GM12864 (cell line): ENCODE data around the gene SGSM2.

Experiments used
- DNase-seq: peaks from one replicate; pipeline ENCODE4 v3.0.0-alpha.2; 2011; ENCODE audit warnings: low read depth
- H3K4me3 ChIP-seq: 2 replicates; pipeline ENCODE4 v1.5.1; 2011; ENCODE audit warnings: mild to moderate bottlenecking, low read depth, low read length, control low read depth
- TF ChIP-seq, protein P1 (sequence below): IDR thresholded peaks from 2 replicates; pipeline ENCODE4 v1.5.1; 2011; ENCODE audit warnings: low read depth, mild to moderate bottlenecking, moderate library complexity, low read length, control low read depth, inconsistent platforms; ENCODE audit errors: missing control alignments

SGSM2 gene

DNA sequence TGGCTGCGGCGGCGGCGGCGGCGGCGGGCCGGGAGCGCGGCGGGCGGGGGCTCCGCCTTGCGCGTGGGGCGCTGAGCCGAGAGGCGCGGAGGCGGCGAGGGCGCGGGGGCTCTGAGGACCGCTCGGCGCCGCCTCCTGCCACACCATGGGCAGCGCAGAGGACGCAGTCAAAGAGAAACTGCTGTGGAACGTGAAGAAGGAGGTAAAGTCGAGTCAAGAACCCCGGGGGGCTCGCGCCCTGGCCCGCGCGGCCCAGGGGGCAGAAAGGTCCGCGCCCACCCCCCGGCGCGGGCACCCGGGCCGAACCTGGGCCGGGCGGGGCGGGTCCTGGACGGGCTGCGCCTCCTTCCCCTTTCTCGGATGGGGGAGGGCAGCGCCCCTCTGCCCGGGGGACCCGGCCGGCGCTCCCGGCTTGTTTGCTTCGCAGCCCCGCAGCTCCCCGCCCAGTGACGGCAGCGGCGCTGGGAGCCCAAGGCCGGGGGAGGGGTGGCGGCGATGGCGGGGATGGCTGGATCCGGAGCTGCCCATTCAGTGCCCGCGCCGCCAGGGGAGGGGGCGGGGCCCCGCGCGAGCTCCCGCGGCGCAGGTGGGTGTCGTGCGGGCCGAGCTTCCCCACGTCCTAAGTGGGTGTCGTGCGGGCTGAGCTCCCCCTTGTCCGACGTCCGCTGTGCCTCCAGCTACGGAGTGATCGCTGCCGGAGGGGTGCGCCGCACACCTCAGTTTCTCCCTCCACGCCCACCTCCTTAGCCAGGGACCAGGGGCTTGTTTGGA is 428 bp downstream of the SGSM2 start:
- peak overlapping the region; percentile 91 for H3K4me3 ChIP-seq
- DNase-seq = no peak
- TF ChIP-seq, protein P1, sequence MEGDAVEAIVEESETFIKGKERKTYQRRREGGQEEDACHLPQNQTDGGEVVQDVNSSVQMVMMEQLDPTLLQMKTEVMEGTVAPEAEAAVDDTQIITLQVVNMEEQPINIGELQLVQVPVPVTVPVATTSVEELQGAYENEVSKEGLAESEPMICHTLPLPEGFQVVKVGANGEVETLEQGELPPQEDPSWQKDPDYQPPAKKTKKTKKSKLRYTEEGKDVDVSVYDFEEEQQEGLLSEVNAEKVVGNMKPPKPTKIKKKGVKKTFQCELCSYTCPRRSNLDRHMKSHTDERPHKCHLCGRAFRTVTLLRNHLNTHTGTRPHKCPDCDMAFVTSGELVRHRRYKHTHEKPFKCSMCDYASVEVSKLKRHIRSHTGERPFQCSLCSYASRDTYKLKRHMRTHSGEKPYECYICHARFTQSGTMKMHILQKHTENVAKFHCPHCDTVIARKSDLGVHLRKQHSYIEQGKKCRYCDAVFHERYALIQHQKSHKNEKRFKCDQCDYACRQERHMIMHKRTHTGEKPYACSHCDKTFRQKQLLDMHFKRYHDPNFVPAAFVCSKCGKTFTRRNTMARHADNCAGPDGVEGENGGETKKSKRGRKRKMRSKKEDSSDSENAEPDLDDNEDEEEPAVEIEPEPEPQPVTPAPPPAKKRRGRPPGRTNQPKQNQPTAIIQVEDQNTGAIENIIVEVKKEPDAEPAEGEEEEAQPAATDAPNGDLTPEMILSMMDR = no peak

DNA sequence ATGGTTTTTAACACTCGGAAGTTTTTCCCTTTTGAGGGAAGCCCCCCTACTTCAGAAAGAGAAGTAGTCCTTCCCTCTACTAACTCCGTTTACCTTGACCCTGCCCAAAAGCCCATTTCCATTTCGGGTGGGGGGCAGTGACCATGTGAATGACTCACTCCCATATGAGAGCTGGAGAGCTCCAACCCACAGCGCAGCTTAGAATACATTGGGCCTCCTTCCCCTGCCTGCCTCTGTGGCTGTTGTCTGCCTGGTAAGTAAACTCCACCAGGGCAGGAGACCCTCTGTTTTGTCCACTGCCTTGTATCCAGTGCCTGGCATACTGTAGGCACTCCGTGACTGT is 985 bp downstream of the SGSM2 start:
- TF ChIP-seq, protein P1 = no peak
- peak overlapping the region; percentile 91 for H3K4me3 ChIP-seq
- DNase-seq = no peak

DNA sequence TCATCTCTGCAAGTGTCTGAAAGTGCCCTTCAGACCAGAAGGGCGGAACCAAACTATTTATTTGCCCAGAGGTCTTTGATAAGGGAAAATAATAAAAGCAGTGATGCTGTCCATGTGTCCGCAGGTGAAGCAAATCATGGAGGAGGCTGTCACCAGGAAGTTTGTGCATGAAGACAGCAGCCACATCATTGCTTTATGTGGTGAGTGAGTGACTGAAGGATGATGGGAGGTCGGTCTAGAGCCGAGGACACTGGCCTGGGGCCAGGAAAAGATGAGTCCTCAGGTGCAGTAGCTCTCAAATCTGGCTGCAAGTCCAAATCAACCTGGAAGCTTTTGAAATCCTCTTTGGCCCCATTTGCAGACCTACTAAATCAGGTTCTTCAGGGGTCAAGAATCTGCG is 6.1 kb downstream of the SGSM2 start:
- DNase-seq = no peak
- TF ChIP-seq, protein P1 = no peak
- no peak overlapping the region for H3K4me3 ChIP-seq

DNA sequence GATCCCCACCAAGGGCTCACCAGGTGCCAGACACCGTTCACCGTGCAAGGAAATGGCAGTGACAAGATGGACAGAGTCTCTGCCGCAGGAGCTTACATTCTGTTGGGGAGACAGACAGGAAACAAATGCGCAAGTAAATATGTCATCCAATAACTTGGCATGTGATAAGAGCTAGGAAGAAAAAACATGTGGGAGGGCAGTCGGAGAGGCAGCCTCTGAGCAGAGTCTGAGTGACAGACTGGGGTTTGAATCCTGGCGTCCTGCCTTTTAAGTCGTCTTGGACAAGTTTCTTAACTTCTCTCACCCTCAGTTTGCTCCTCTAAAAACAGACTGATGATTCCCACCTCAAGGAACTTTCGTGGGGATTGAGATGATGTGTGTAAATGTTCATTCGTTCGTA is 7.2 kb downstream of the SGSM2 start:
- no peak overlapping the region for H3K4me3 ChIP-seq
- TF ChIP-seq, protein P1 = no peak
- DNase-seq = no peak

DNA sequence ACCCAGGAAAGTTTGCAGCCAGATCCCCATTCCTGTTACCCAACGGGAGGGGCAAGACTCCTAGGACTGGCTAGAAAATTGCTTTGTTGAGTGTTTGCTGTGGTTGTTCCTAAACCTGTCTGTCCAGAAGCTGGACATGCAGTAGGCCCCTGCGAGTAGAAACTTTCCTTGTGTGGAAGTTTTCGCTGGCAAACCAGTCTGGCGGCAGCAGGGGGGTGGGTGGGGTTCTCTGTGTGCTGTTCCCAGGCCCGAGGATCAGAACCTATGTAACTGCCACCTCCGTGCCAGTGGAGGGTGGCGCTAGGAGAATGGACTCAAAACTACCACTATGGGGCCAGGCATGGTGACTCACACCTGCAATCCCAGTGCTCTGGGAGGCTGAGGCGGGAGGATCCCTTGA is 9.2 kb downstream of the SGSM2 start:
- H3K4me3 ChIP-seq = no peak overlapping the region
- DNase-seq = no peak
- TF ChIP-seq, protein P1 = no peak

DNA sequence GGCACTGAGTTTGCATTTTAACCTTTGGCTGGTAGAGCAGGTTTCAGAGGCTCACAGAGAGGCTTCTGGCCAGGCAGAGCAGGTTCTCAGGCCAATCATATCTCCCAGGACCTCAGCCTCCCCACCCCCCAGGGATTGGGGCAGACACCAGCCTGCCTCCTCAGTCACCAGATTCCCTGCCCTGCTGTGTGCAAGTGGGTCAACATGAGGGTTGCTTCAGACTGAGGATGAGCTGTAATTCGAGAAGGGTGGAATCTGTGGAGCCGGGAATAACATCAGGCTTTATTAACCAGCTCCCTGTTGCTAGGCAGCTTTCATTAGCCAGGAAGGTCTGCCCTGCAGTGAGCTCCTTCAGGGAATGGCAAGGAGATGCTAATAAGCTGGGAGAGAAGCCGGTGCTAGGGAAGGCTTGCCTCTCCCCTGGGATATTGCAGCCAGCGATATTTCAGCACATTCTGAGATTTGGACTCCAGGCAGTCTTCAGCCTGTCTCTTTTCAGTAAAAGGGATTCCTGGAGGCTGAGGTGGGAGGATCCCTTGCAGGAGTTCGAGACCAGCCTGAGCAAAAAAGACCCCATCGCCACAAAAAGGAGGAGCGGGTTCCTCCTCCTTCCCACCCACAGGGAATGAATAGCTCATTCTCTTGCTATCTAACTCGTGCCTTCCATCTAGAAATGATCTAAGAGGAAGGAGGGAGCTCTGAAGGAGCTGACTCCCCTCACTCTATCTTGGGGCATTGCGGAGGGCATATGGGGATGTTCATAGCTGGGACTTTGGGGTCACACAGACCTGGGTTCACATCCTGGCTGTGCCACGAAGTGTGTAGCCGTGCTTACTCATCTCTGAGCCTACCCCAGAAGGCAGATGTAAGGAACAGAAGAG is 10.7 kb downstream of the SGSM2 start:
- H3K4me3 ChIP-seq = no peak overlapping the region
- DNase-seq = no peak
- TF ChIP-seq, protein P1 = no peak
